H1 (cell line): ENCODE measurements around the gene SEMA7A. TPM values are rescaled to one million over a fixed set of nuclear protein-coding genes. Genes with fewer than 3 reads are reported as not detected.

Source experiments
- CTCF ChIA-PET: fragments of 300-600 bp; sonication (Branson Sonifier 250); formaldehyde crosslinking; loops from one replicate; lab custom pipeline; 2021; ENCODE audit not compliant: partially characterized antibody; lab: Charles Lee
- POLR2A ChIA-PET: fragments of 300-600 bp; sonication (Branson Sonifier 250); formaldehyde crosslinking; loops from one replicate; lab custom pipeline; 2021; ENCODE audit warnings: inconsistent platforms; ENCODE audit not compliant: partially characterized antibody; lab: Charles Lee
- DNase-seq, 2 experiments: peaks; one replicate each; pipeline versions ENCODE4 v3.0.0 to v3.0.0-alpha.2; 2010 to 2022; ENCODE audit warnings: low spot score in 2 of 2, low read depth in 1 of 2, mixed read lengths in 1 of 2
- FAIRE-seq: peaks from 2 replicates; lab custom pipeline; 2011; peaks lifted over from hg19 to GRCh38; lab: Jason Lieb, UNC
- H2AFZ ChIP-seq: 2 replicates; pipeline ENCODE4 v1.8.1; 2012; ENCODE audit warnings: low read length, inconsistent platforms
- H2AK5ac ChIP-seq: 2 replicates; pipeline ENCODE4 v1.6.1; 2013; ENCODE audit warnings: low read depth, low read length
- H2BK120ac ChIP-seq: replicated peaks from 2 replicates; pipeline ENCODE3; 2013; ENCODE audit warnings: low read depth, low read length, inconsistent platforms
- H2BK12ac ChIP-seq: 2 replicates; pipeline ENCODE4 v1.6.1; 2013; ENCODE audit warnings: low read depth, low read length
- H2BK15ac ChIP-seq: 2 replicates; pipeline ENCODE4 v1.6.1; 2013; ENCODE audit warnings: low read length
- H2BK20ac ChIP-seq: 2 replicates; pipeline ENCODE4 v1.6.1; 2013; ENCODE audit warnings: low read length
- H2BK5ac ChIP-seq: 2 replicates; pipeline ENCODE4 v1.6.1; 2013; ENCODE audit warnings: low read depth, low read length
- H3K14ac ChIP-seq: 2 replicates; pipeline ENCODE4 v1.6.1; 2013; ENCODE audit warnings: inconsistent platforms; ENCODE audit not compliant: insufficient read length
- H3K18ac ChIP-seq: 2 replicates; pipeline ENCODE4 v1.6.1; 2013; ENCODE audit warnings: low read length; ENCODE audit errors: extremely low read depth
- H3K23ac ChIP-seq: 2 replicates; pipeline ENCODE4 v1.6.1; 2013; ENCODE audit warnings: inconsistent platforms; ENCODE audit not compliant: insufficient read length
- H3K23me2 ChIP-seq: 2 replicates; pipeline ENCODE4 v1.6.1; 2013; ENCODE audit warnings: low read depth, low read length
- H3K27ac ChIP-seq: 2 replicates; pipeline ENCODE4 v1.6.1; 2011; ENCODE audit warnings: low read depth, low read length, inconsistent platforms
- H3K27me3 ChIP-seq, 4 experiments: replicated peaks in 1 of 4; 1 replicate in 1 of 4; 2 replicates in 3 of 4; pipeline versions ENCODE4 v1.6.1 to v1.8.1; 2011 to 2013; ENCODE audit warnings: low read length in 3 of 4, mild to moderate bottlenecking in 3 of 4, inconsistent platforms in 2 of 4, mixed read lengths in 2 of 4, moderate library complexity in 1 of 4; ENCODE audit not compliant: control insufficient read depth in 3 of 4, insufficient read depth in 3 of 4; ENCODE audit errors: extremely low read depth in 1 of 4
- H3K36me3 ChIP-seq, 4 experiments: 2 replicates each; pipeline versions ENCODE4 v1.6.1 to v1.8.1; 2011 to 2013; ENCODE audit warnings: mild to moderate bottlenecking in 4 of 4, low read length in 3 of 4, moderate library complexity in 2 of 4, control low read depth in 1 of 4, inconsistent platforms in 1 of 4; ENCODE audit not compliant: insufficient read depth in 4 of 4, control insufficient read depth in 2 of 4
- H3K4ac ChIP-seq: replicated peaks from 2 replicates; pipeline ENCODE3; 2013; ENCODE audit warnings: low read length, low read depth, mixed read lengths, inconsistent platforms; ENCODE audit not compliant: insufficient read length
- H3K4me1 ChIP-seq, 4 experiments: replicated peaks in 1 of 4; 1 replicate in 1 of 4; 2 replicates in 3 of 4; pipeline versions ENCODE4 v1.6.1 to v1.8.1; 2011 to 2013; ENCODE audit warnings: low read length in 3 of 4, inconsistent platforms in 2 of 4, mixed read lengths in 1 of 4; ENCODE audit not compliant: insufficient read depth in 4 of 4, control insufficient read depth in 3 of 4
- H3K4me2 ChIP-seq, 2 experiments: 2 replicates each; pipeline versions ENCODE4 v1.6.1 to v1.8.1; 2011 to 2013; ENCODE audit warnings: low read depth in 2 of 2, low read length in 2 of 2, control low read depth in 1 of 2, inconsistent platforms in 1 of 2, mild to moderate bottlenecking in 1 of 2; ENCODE audit not compliant: insufficient read depth in 1 of 2
- H3K4me3 ChIP-seq, 4 experiments: fragments of 200-600, 300-600 bp in 1 of 4; sonication (generic), shearing (Covaris generic), sonication (Bioruptor Twin) in 1 of 4; 2 replicates each; pipeline versions ENCODE4 v1.5.1 to v1.8.1; 2011 to 2016; ENCODE audit warnings: low read length in 4 of 4, low read depth in 3 of 4, control low read depth in 2 of 4, inconsistent platforms in 2 of 4, mild to moderate bottlenecking in 2 of 4, mixed read lengths in 1 of 4, moderate library complexity in 1 of 4; ENCODE audit not compliant: insufficient read depth in 2 of 4; ENCODE audit errors: extremely low read depth in 1 of 4
- H3K56ac ChIP-seq: replicated peaks from 2 replicates; pipeline ENCODE3; 2013; ENCODE audit warnings: low read depth, mild to moderate bottlenecking, mixed read lengths, low read length, inconsistent platforms; ENCODE audit not compliant: insufficient read length
- H3K79me1 ChIP-seq: 2 replicates; pipeline ENCODE4 v1.6.1; 2013; ENCODE audit warnings: low read depth, low read length, control low read depth
- H3K79me2 ChIP-seq, 2 experiments: 2 replicates each; pipeline versions ENCODE4 v1.6.1 to v1.8.1; 2012 to 2013; ENCODE audit warnings: low read length in 2 of 2, mild to moderate bottlenecking in 2 of 2, inconsistent platforms in 1 of 2; ENCODE audit not compliant: insufficient read depth in 2 of 2, control insufficient read depth in 1 of 2
- H3K9ac ChIP-seq, 4 experiments: replicated peaks in 1 of 4; 1 replicate in 1 of 4; 2 replicates in 3 of 4; pipeline versions ENCODE4 v1.6.1 to v1.8.1; 2011 to 2013; ENCODE audit warnings: low read depth in 3 of 4, low read length in 3 of 4, control low read depth in 2 of 4, mild to moderate bottlenecking in 2 of 4, moderate library complexity in 2 of 4, inconsistent platforms in 1 of 4; ENCODE audit errors: extremely low read depth in 1 of 4
- H3K9me3 ChIP-seq, 2 experiments: 2 replicates each; pipeline versions ENCODE4 v1.6.1 to v1.8.1; 2012 to 2013; ENCODE audit warnings: mild to moderate bottlenecking in 2 of 2, moderate library complexity in 2 of 2, control low read depth in 1 of 2, inconsistent platforms in 1 of 2, low read depth in 1 of 2, low read length in 1 of 2, mixed read lengths in 1 of 2; ENCODE audit not compliant: insufficient read depth in 2 of 2
- H4K20me1 ChIP-seq, 2 experiments: replicated peaks in 1 of 2; 2 replicates each; pipeline versions ENCODE3 to v1.8.1; 2011 to 2013; ENCODE audit warnings: inconsistent platforms in 2 of 2, low read length in 2 of 2, mild to moderate bottlenecking in 1 of 2; ENCODE audit not compliant: insufficient read depth in 2 of 2, control insufficient read depth in 1 of 2
- H4K5ac ChIP-seq: 2 replicates; pipeline ENCODE4 v1.6.1; 2013; ENCODE audit warnings: low read length, low read depth, mixed read lengths, inconsistent platforms; ENCODE audit not compliant: insufficient read length
- H4K8ac ChIP-seq: 2 replicates; pipeline ENCODE4 v1.8.0; 2013; ENCODE audit warnings: mild to moderate bottlenecking, moderate library complexity, low read length, inconsistent platforms; ENCODE audit not compliant: insufficient read depth; ENCODE audit errors: extremely low read depth
- H4K91ac ChIP-seq: replicated peaks from 2 replicates; pipeline ENCODE3; 2013; ENCODE audit warnings: low read length, mixed read lengths, inconsistent platforms; ENCODE audit not compliant: insufficient read length
- CTBP2 ChIP-seq: IDR thresholded peaks from 2 replicates; pipeline ENCODE4 v1.7.0; 2011; ENCODE audit warnings: borderline replicate concordance, mild to moderate bottlenecking, moderate library complexity, mixed read lengths, low read length; ENCODE audit not compliant: insufficient read depth, insufficient read length
- GABPA ChIP-seq: IDR thresholded peaks from 2 replicates; pipeline ENCODE4 v1.6.1; 2011; ENCODE audit warnings: mild to moderate bottlenecking, low read length, moderate library complexity, borderline replicate concordance; ENCODE audit not compliant: insufficient read depth
- HDAC6 ChIP-seq: IDR thresholded peaks from one replicate; pipeline ENCODE4 v1.7.1; 2012; ENCODE audit warnings: low read depth, mild to moderate bottlenecking, inconsistent platforms, low read length, moderate library complexity
- JUND ChIP-seq: IDR thresholded peaks from 2 replicates; pipeline ENCODE4 v1.6.1; 2011; ENCODE audit warnings: mild to moderate bottlenecking, improper control_type of control experiment, low read length
- NANOG ChIP-seq: IDR thresholded peaks from 2 replicates; pipeline ENCODE4 v1.6.1; 2011; ENCODE audit warnings: low read length, low read depth, mild to moderate bottlenecking, inconsistent platforms; ENCODE audit not compliant: insufficient read depth, poor library complexity, severe bottlenecking
- YY1 ChIP-seq: IDR thresholded peaks from 2 replicates; pipeline ENCODE4 v1.6.1; 2011; ENCODE audit warnings: low read depth, mild to moderate bottlenecking, low read length
- WGBS, 2 experiments: shearing (Covaris generic) in 1 of 2; methylation state at CpG; one replicate each; pipeline versions ENCODE4 v1.1.6 to v1.1.7; 2013 to 2015; ENCODE audit warnings: low lambda C conversion rate in 2 of 2, mixed read lengths in 2 of 2, inconsistent platforms in 1 of 2, low coverage in 1 of 2, missing lambda C conversion rate in 1 of 2; ENCODE audit not compliant: insufficient replicate concordance in 2 of 2, insufficient coverage in 1 of 2, insufficient read length in 1 of 2; ENCODE audit errors: extremely low coverage in 1 of 2, missing lambda C conversion rate in 1 of 2; 5-methylcytosine and 5-hydroxymethylcytosine counted together
- polyA plus RNA-seq, 7 experiments: library from polyadenylated mRNA; depleted of rRNA in 3 of 7; stranded (reverse) in 5 of 7; unstranded in 2 of 7; fragments of >200 nt in 5 of 7; fragments of 200-250 nt in 2 of 7; gene quantifications; 1 replicate in 5 of 7; 2 replicates in 1 of 7; 4 replicates in 1 of 7; pipeline versions ENCODE4 v1.2.1 to v1.2.3, GENCODE V29; 2011 to 2013; ENCODE audit warnings: missing spikeins in 2 of 7, mixed read lengths in 2 of 7
- total RNA-seq: library from RNA; stranded (reverse); fragmentation: NEBNext Ultra II Directional; extraction: Animal tissue kit (Norgen Biotek cat#: 25700); gene quantifications from 2 replicates; pipeline ENCODE4 v1.2.1, GENCODE V29; 2021

SEMA7A gene
- total and polyA plus RNA-seq, 2 of the 8 experiments (the other 6 are each of a cell fraction or from before 2014, with no cell fraction given), result 10.7 to 15.0 TPM

DNA sequence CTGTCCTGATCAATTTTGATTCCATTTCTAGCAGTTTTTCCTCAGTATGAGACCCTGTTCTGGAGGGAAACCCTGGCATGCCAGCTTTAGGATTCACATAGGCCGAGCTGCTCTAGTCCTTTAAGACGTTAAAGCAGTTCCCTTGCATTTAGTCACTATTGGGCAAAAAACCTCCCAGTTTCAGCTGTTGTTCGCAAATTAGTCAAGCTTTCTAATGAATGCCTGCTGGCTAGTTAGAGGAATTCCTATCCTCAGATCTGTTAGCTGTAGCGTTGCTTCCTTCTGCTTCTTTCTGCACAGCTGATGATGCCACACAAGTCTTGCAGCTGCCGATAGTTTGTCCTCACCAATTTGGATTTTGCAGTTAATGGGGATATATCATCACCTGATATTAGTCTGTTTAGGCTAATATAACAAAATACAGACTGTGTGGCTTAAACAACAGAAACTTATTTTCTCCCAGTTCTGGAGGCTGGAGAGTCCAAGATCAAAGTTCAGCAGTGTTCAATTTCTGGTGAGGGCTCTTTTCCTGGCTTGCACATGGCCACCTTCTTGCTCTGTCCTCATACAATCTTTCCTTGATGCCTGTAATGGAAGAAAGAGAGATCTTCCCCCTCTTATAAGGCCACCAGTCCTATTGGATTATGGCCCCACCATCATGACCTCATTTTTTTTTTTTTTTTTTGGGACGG is 34.7 kb upstream of the SEMA7A start:
- Histone ChIP-seq H2BK5ac (no peak overlapping the region), H2BK12ac (no peak overlapping the region), H2BK120ac (no peak overlapping the region), H3K79me1 (no peaks in the 10 kb centered on the region; the same call in 1 of the 2 replicates), H3K14ac (no peak overlapping the region), H4K8ac (no peak overlapping the region), H4K20me1 (no peaks in the 10 kb centered on the region), H4K91ac (no peak overlapping the region), H3K9me3 (no peaks in the 10 kb centered on the region; a peak in 1 of 4 replicates), H3K56ac (no peak overlapping the region), H2AK5ac (no peak overlapping the region), H3K23ac (no peak overlapping the region), H3K23me2 (no peaks in the 10 kb centered on the region), H3K4ac (no peak overlapping the region), H3K79me2 (peaks cover 0 to 6% of the 10 kb centered on the region in 2 experiments; a peak in 1 of 4 replicates), H3K9ac (no peak overlapping the region), H3K27ac (no peak overlapping the region), H3K18ac (no peak overlapping the region), H3K36me3 (peaks cover 0 to 12% (median 6%) of the 10 kb centered on the region in 4 experiments; a peak in 6 of 8 replicates), H2AFZ (no peak overlapping the region), H2BK15ac (no peak overlapping the region), H3K4me1 (no peaks in the 10 kb centered on the region), H2BK20ac (no peak overlapping the region), H3K27me3 (no peaks in the 10 kb centered on the region), H4K5ac (no peak overlapping the region), H3K4me2 (no peak overlapping the region), H3K4me3 (no peak overlapping the region)
- TF ChIP-seq NANOG (no peak), HDAC6 (no peak), YY1 (no peak), JUND (no peak), CTBP2 (no peak), GABPA (no peak)
- ChIA-PET CTCF (interaction anchor here (1.0 to 2.2 kb wide), 3 partner anchors 13 to 18 kb away, joined by 3 to 5 read pairs (median 3); no protein-coding TSS in a partner anchor), POLR2A (interaction anchor here (0.8 to 1.0 kb wide), 2 partner anchors 19 to 20 kb away, joined by 3 read pairs; no protein-coding TSS in a partner anchor)
- FAIRE-seq, result no peak
- DNase-seq, result no peak
- WGBS, 2 experiments, result 92% methylated on average over 5 of the region's 6 CpGs; no CpG with 5 or more reads in 1 of the 2 experiments
